Stimulated activated CD8-positive, alpha-beta memory T cell treated with anti-CD3 and anti-CD28 coated beads, Interleukin-15, amount 100 ng/mL, for 48 hours (primary cell): ENCODE results near the gene PHC1.
"Not testable (repeated sequence)": the region's sequence is repeated elsewhere in the genome, so short reads cannot be mapped to it uniquely, and the experiment has no call there.

Experiments used
- DNase-seq, 2 donors: peaks; one replicate each; pipeline ENCODE4 v3.0.0-alpha.2; 2020; ENCODE audit warnings: low read depth in 2 of 2

The PHC1 gene

GRCh38 chr12:8909752-8910151 is 4.6 kb upstream of the PHC1 start:
- DNase-seq = no peak

DNA sequence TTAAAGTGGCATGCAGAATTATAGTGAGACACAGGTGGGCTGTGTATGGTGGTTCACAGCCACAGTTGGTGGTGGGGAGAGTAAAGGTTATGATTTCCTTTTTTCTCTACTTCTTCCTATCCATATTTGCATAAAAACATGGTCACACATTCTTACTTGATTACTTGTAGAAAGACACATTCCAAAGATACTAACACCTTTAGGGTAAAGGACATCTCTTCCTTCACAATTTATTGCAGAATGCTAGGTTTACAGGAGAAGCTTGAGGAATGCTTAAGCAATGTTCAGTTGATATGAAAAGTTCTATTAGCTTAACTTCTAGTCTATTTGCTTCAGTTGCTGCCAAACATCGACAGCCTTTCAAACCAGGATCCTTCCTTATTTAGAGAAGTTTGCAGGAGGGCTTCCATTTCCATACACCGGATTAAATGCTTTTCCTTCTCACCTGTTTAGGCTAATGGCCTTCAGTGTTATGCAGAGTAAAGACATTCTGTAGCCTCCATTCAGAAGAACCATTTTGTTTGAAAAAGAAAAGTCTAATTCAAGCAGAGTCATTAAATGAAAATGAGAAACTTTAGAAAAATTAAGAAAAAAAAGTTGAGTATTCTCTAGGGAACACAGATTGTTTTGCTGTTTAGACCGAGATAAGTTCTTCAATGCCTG is 2.6 kb upstream of the PHC1 start:
- DNase-seq = no peak

DNA sequence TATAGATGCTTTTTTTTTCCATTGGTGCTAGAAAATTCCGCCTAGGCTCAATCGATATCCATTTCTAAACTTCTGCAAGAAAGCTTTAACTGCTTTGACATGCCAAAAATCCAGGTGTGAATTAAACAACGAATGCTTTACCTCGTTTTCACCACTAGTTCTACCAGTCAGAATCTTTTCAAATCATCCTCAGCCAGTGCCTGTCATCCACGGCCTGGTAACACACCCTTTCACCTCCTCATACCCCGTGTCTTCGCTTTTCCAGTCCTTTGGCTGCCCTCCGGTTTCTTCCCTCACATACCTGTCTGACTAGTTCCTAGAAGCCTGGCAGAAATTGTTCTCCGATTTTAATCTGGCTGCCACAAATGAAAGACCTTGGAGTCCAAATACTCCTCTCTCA is 1.4 kb upstream of the PHC1 start:
- DNase-seq = no peak

GRCh38 chr12:8913702-8914032 is 642 bp upstream of the PHC1 start:
- DNase-seq = no peak

DNA sequence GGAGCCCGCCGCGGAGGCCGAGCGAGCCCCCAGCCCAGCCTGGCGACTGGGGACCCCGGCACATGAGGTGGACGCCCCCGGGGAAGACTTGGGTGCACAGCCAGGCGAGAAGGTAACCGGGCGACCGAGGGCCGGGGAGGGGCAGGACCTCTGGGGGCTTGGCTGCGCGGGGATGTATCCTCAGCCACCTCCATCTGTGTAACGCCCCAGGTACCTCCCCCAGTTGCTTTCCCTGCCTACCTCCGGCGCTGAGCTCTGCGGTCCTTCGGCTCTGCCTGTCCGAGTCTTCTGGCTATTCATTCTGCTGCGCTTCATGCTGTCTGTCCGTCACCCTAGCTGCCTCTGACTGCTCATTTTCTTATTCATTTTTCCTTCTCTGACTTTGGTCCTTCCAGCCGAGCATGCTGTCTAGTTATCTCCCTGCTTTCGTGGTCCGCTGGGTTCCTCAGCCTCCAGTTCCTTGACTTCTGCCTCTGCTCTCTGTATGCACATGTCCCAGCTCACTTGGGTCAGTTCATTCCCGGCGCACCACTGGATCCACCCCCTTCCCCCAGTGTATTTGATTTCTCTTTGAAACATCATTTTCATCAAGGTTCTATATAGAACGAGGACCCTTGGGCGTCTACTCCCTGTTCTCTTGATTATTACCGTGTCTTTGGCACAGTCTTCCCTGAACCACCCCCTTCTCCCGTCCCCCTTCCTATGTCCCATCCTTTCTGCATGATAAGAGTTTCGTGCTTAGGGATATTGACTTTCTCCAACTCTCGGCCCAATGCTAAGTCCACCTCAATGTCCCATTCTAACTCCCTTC is 612 bp downstream of the PHC1 start:
- peak; percentile 21 to 36 for DNase-seq

DNA sequence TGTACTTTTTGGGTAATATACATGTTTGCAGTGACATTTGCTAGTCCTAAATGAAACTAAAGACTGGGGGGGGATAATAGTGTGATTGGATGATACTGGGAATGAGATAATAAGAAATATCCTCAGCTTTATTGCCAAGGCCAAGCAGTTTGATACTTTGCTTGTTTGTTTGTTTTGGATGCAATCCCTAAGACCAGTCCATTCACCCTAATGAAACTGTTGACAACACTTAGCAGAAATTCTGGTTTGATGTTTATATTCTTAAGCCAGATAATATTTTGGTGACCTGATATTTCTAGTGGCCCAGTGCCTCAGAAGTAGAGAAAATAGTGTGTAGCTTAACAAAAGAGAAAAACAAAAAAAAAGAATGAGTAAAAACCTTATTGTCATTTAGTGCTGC is 1.8 kb downstream of the PHC1 start:
- DNase-seq = no peak

DNA sequence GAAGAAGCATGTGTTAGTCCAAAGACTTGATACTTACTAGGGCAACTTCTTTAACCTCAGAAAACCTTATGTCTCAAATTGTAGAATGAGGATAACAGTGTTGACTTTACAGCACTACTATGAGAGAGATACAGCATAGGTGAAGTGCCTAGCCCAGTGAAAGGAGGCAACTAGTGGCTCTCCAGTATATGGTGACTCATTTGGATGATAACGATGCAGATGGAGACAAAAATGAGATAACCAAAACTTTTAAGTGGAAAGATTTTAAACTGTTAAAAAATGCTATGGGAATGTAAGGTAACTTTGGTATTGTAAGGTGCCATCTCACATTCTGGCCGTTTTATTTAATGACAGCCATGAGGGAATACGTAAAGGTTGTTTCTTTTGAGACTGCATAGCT is 2.7 kb downstream of the PHC1 start:
- no peak for DNase-seq

GRCh38 chr12:8917751-8918150 is 3.4 kb downstream of the PHC1 start:
- DNase-seq = no peak

DNA sequence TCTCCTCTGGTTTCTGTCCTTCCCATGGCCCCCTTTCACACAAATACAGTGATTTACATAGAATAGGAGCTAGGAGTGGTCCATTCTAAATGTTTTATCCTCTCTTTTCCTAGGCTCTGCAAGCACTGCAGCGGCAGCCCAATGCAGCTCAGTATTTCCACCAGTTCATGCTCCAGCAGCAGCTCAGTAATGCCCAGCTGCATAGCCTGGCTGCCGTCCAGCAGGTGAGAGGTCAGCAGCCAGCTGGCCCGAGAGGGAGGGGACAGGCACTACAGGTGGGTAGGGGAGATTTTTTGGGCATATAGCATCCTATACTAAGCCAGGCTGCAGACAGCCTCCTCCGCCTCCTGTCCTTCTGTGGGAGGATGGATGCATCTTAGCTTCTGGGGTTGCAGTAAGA is 5.3 kb downstream of the PHC1 start:
- DNase-seq = not testable (repeated sequence)

DNA sequence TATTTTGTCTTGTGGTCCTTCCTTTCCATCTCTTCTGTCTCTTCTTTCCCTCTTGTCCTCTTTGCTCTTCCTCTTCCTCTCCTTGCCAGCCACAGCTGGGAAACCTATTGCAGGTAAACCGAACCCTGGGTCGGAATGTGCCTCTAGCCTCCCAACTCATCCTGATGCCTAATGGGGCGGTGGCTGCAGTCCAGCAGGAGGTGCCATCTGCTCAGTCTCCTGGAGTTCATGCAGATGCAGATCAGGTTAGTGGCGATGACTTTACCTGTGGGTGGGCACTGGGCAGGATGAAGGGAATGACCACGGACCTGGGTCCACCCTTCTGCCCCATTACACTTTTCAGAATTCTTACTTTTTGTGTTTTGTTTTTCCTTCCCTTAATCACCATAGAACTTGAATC is 8.2 kb downstream of the PHC1 start:
- no peak for DNase-seq

- DNase-seq = not testable (repeated sequence)
Measured at GRCh38 chr12:8930655-8931323, 16.5 kb downstream of the PHC1 start.

DNA sequence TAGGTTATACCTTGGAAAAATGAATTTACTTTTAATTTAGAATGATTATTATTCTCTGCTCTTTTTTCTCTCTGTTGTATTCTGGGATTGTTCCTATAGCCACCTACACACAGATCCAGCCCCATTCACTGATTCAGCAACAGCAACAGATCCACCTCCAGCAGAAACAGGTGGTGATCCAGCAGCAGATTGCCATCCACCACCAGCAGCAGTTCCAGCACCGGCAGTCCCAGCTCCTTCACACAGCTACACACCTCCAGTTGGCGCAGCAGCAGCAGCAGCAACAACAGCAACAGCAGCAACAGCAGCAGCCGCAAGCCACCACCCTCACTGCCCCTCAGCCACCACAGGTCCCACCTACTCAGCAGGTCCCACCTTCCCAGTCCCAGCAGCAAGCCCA is 18.2 kb downstream of the PHC1 start:
- DNase-seq = not testable (repeated sequence)

GRCh38 chr12:8934080-8934479 is 19.8 kb downstream of the PHC1 start:
- not testable (repeated sequence) for DNase-seq

DNA sequence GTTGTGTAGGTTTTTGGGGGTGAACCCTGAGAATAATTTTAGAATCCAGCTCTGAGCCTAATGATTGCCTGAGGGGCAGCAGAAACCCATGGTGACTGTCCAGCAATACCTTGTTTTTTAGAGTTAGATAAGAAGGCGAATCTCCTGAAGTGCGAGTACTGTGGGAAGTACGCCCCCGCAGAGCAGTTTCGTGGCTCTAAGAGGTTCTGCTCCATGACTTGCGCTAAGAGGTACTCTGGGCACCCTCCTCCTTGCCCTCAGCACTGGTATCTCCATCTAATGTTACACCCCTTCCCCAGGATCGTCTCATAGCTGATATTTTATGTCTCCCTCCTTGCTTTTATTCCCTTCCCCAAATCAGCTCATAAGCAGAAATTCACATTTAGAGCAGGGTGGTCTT is 22.4 kb downstream of the PHC1 start:
- no peak for DNase-seq

GRCh38 chr12:8937842-8938442 is 23.6 kb downstream of the PHC1 start:
- DNase-seq = not testable (repeated sequence)

DNA sequence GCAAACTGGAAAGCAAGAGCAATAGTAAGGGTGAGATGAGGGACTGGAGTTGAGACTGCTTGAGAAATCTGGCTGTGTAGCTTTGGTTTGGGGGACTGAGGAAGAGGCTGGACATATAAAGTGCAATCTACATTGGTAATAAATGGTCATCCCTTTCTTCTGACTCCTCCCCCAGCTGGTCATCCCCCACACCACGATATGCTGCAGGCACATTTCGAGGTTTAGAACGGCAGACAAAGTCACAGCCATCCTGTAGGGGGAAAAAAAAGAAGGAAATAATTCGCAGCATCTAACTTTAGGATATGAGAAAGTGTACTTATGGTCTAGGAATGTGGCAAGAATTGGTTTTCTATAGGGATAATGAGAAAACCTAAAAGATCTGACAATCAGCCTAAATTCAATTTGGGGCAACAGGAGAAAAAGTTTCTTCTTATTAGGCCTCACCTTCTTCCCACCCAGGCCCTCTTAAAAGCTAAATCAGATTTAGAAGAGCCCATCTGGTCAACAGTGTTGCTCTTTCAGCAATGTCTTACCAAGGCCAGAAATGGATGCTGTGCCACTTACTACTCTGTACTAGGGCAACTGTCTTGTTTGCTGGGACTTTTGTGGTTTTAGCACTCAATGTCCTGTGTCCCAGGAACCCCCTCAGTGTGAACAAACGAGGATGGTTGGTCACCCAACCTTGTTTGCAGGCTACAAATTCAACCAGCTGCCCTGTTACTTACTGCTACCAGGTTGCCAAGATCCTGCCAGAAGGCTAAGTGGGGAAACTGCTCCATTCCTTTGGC is 27.6 kb downstream of the PHC1 start:
- DNase-seq = no peak

DNA sequence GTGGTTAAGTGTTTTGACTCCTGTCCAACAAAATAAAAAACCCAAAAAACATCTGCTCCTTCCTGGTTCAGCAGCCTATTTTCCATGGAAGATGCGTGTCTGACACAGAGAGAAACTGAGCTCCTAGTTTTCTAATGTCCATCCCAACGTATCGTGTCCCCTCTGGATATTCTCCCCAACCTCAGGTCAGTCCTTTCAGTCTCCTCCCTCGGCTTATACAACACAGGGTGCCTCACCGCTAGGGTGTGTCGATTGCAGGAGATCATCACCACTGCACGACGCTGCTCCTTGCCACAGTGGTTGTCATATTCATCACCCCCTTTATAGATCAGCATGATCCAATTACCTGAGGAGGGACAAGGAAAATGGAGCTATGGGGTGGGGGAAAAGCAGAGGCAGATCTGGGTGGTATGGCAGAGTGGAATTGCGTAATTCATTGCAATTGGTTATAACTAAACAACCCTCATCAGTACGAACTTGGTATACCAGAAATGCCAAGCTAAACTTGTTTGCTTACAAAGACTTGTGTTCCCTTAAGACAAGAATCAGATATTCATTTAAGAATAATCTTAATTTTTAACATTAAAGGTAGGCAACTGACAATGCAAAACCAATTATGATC is 29.4 kb downstream of the PHC1 start:
- DNase-seq = no peak

DNA sequence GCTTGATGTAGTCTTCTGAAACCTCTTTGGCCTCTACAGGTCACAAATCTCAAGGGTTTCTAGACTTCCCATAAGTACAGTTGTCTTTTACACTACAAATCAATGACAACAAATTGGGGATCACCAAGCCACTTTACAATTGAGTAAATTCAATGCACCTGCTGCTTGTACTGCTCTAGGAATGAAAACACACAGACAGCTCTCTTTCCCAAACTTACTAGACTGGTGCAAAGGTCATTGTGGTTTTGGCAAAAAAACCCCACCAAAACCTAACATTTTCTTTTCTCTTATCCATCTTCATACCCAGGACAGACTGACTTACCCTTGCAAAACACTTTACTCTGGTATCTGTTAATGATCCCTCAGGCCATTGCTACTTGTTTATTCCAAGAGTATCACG is 32.4 kb downstream of the PHC1 start:
- DNase-seq = no peak

DNA sequence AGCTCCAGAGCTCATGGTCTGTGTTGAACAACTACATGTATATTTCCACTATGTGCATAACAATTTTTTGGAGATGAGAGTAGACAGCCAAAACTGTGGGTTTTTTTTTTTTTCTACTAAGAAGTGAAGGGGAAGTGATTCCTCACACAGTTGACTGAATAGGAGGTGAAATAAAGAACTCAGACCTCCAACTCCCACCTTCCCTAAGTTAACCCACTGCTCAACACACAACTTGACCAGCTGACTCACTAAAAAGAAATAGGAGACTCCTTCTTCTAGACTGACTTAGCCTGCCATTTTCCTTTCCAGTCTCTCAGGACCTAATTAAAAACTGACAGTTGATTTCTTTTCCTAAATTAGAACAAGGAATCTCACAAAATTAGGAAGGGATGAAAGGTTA is 33.4 kb downstream of the PHC1 start:
- no peak for DNase-seq

DNA sequence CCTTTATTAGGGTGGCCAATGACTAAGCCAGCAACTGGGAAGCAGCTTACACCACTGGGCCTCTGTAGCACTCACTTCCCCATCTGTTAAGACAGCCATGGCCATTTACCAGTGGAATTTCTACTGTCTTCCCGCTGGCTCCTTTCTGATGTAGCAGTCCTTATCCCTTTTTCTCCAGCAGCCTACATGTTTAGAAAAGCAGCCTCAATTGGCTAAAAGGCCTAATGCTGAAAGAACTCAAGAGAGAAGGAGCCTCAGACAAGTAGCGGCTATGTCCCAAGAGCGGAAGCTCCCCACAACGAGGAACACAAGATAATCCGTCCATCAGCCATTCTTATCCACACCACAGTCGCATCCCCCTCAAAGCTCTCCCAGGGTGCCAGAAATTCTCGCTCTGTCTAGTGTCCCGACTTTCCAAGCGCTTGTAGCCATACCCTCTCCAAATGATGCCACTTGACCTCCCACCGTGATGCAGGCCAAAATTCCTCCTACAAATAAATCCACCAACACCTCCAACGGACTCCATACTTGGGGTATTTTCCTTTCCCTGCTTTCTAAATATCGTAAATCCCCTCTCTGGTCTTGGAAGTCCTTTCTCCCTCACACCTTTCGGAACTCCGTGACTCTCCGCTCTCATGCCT is 34.5 kb downstream of the PHC1 start:
- no peak for DNase-seq
